Measurements from ENCODE around the gene SLC26A4. TPM values are rescaled to one million over a fixed set of nuclear protein-coding genes. Genes with fewer than 3 reads are reported as not detected.
"Not testable (repeated sequence)": the region's sequence is repeated elsewhere in the genome, so short reads cannot be mapped to it uniquely, and the experiment has no call there.

SLC26A4 gene
- total RNA-seq, 1 experiment from 2014 or later, result not detected

GRCh38 chr7:107631588-107632491 lies 28.8 kb upstream of the SLC26A4 start:
- H3K27me3 ChIP-seq (ENCODE audit: low read length), result no peaks in the 10 kb centered on the region
- no peak overlapping the region for H3K27ac ChIP-seq (ENCODE audit: low read length)
- no peak for TF ChIP-seq EZH2phosphoT487 (IDR thresholded peaks at IDR 0.05; ENCODE audit: borderline replicate concordance, low read length)
- no peak for TF ChIP-seq EZH2 (IDR thresholded peaks at IDR 0.05; ENCODE audit: low read length, unreplicated experiment)
- TF ChIP-seq CTCF (conservative IDR thresholded peaks at IDR 0.05; ENCODE audit: low read depth, low read length), result no peak
- BruUV-seq (replicated peaks), result no TSS peak
- no peaks in the 10 kb centered on the region for H3K36me3 ChIP-seq (ENCODE audit: low read depth, low read length)
- H3F3A ChIP-seq (ENCODE audit: low read length, unreplicated experiment), result no peaks in the 10 kb centered on the region
- H3K4me3 ChIP-seq (ENCODE audit: low read length), result no peak overlapping the region
- DNase-seq (no peak), ATAC-seq (no peak)
- H3K9me3 ChIP-seq (ENCODE audit: low read length), result no peaks in the 10 kb centered on the region
- H3K4me2 ChIP-seq (ENCODE audit: low read length), result no peak overlapping the region
- H4K20me1 ChIP-seq (ENCODE audit: low read length), result no peaks in the 10 kb centered on the region
- no peak overlapping the region for H3K9ac ChIP-seq (ENCODE audit: low read length)
- ChIA-PET CTCF (interaction anchor here (0.5 kb wide), 1 partner anchor 422 kb away, joined by 3 read pairs; no protein-coding TSS in a partner anchor), POLR2A (ENCODE audit: unreplicated experiment) (no interaction called here)
- H3K4me1 ChIP-seq (ENCODE audit: insufficient read depth, low read length), result no peaks in the 10 kb centered on the region
- intact Hi-C loops (cut with micrococcal nuclease), result no loop called here
- H3K79me2 ChIP-seq (ENCODE audit: low read length), result no peaks in the 10 kb centered on the region
- no peak overlapping the region for H2AFZ ChIP-seq (ENCODE audit: low read length)
- H3K9me2 ChIP-seq (replicated peaks; ENCODE audit: low read length), result no peaks in the 10 kb centered on the region

GRCh38 chr7:107632492-107632865 lies 28.1 kb upstream of the SLC26A4 start:
- ATAC-seq, result no peak
- H3K4me3 ChIP-seq (ENCODE audit: low read length), result no peak overlapping the region
- H2AFZ ChIP-seq (ENCODE audit: low read length), result no peak overlapping the region
- no peaks in the 10 kb centered on the region for H3K9me3 ChIP-seq (ENCODE audit: low read length)
- DNase-seq, result no peak
- no peak overlapping the region for H3K27ac ChIP-seq (ENCODE audit: low read length)
- no peak overlapping the region for H3K9ac ChIP-seq (ENCODE audit: low read length)
- H3K79me2 ChIP-seq (ENCODE audit: low read length), result no peaks in the 10 kb centered on the region
- intact Hi-C loops (cut with micrococcal nuclease), result no loop called here
- no TSS peak for BruUV-seq (replicated peaks)
- no peaks in the 10 kb centered on the region for H3K9me2 ChIP-seq (replicated peaks; ENCODE audit: low read length)
- no peaks in the 10 kb centered on the region for H4K20me1 ChIP-seq (ENCODE audit: low read length)
- no peaks in the 10 kb centered on the region for H3F3A ChIP-seq (ENCODE audit: low read length, unreplicated experiment)
- H3K4me2 ChIP-seq (ENCODE audit: low read length), result no peak overlapping the region
- no peaks in the 10 kb centered on the region for H3K27me3 ChIP-seq (ENCODE audit: low read length)
- H3K4me1 ChIP-seq (ENCODE audit: insufficient read depth, low read length), result no peaks in the 10 kb centered on the region
- no peaks in the 10 kb centered on the region for H3K36me3 ChIP-seq (ENCODE audit: low read depth, low read length)
- POLR2A ChIA-PET (ENCODE audit: unreplicated experiment), result no interaction called here
- no peak for TF ChIP-seq EZH2 (IDR thresholded peaks at IDR 0.05; ENCODE audit: low read length, unreplicated experiment)
- TF ChIP-seq EZH2phosphoT487 (IDR thresholded peaks at IDR 0.05; ENCODE audit: borderline replicate concordance, low read length), result no peak
- no peak for TF ChIP-seq CTCF (conservative IDR thresholded peaks at IDR 0.05; ENCODE audit: low read depth, low read length)
- CTCF ChIA-PET, result interaction anchor here (0.5 kb wide), 1 partner anchor 422 kb away, joined by 3 read pairs; no protein-coding TSS in a partner anchor

- POLR2A ChIA-PET (ENCODE audit: unreplicated experiment), result no interaction called here
- no peak overlapping the region for H2AFZ ChIP-seq (ENCODE audit: low read length)
- no peaks in the 10 kb centered on the region for H3K4me1 ChIP-seq (ENCODE audit: insufficient read depth, low read length)
- no TSS peak for BruUV-seq (replicated peaks)
- no peak overlapping the region for H3K4me3 ChIP-seq (ENCODE audit: low read length)
- no peak for TF ChIP-seq EZH2 (IDR thresholded peaks at IDR 0.05; ENCODE audit: low read length, unreplicated experiment)
- no peak for TF ChIP-seq EZH2phosphoT487 (IDR thresholded peaks at IDR 0.05; ENCODE audit: borderline replicate concordance, low read length)
- no peak for TF ChIP-seq CTCF (conservative IDR thresholded peaks at IDR 0.05; ENCODE audit: low read depth, low read length)
- no peaks in the 10 kb centered on the region for H4K20me1 ChIP-seq (ENCODE audit: low read length)
- intact Hi-C loops (cut with micrococcal nuclease), result no loop called here
- H3F3A ChIP-seq (ENCODE audit: low read length, unreplicated experiment), result no peaks in the 10 kb centered on the region
- no peaks in the 10 kb centered on the region for H3K9me2 ChIP-seq (replicated peaks; ENCODE audit: low read length)
- DNase-seq (no peak), ATAC-seq (no peak)
- H3K27ac ChIP-seq (ENCODE audit: low read length), result no peak overlapping the region
- H3K79me2 ChIP-seq (ENCODE audit: low read length), result no peaks in the 10 kb centered on the region
- CTCF ChIA-PET, result no interaction called here
- no peak overlapping the region for H3K9ac ChIP-seq (ENCODE audit: low read length)
- no peaks in the 10 kb centered on the region for H3K36me3 ChIP-seq (ENCODE audit: low read depth, low read length)
- no peaks in the 10 kb centered on the region for H3K27me3 ChIP-seq (ENCODE audit: low read length)
- H3K9me3 ChIP-seq (ENCODE audit: low read length), result no peaks in the 10 kb centered on the region
- no peak overlapping the region for H3K4me2 ChIP-seq (ENCODE audit: low read length)
These were observed 22.0 kb upstream of the SLC26A4 start for GRCh38 chr7:107638594-107638993.

GRCh38 chr7:107639070-107639469 lies 21.6 kb upstream of the SLC26A4 start:
- H3F3A ChIP-seq (ENCODE audit: low read length, unreplicated experiment); H3K4me2 ChIP-seq (ENCODE audit: low read length); H3K9me3 ChIP-seq (ENCODE audit: low read length); H3K27ac ChIP-seq (ENCODE audit: low read length); H3K4me1 ChIP-seq (ENCODE audit: insufficient read depth, low read length); intact Hi-C loops (cut with micrococcal nuclease); DNase-seq; CTCF ChIA-PET; H3K4me3 ChIP-seq (ENCODE audit: low read length); H3K9ac ChIP-seq (ENCODE audit: low read length); H2AFZ ChIP-seq (ENCODE audit: low read length); H3K79me2 ChIP-seq (ENCODE audit: low read length); H3K36me3 ChIP-seq (ENCODE audit: low read depth, low read length); H3K27me3 ChIP-seq (ENCODE audit: low read length); POLR2A ChIA-PET (ENCODE audit: unreplicated experiment); H4K20me1 ChIP-seq (ENCODE audit: low read length); H3K9me2 ChIP-seq (replicated peaks; ENCODE audit: low read length); ATAC-seq; BruUV-seq (replicated peaks): not testable (repeated sequence)
